Measurements from ENCODE around the gene FBXW12.

GRCh38 chr3:48429317-48429959 lies 57.4 kb downstream of the FBXW12 start:
- TF ChIP-seq, protein P1, sequence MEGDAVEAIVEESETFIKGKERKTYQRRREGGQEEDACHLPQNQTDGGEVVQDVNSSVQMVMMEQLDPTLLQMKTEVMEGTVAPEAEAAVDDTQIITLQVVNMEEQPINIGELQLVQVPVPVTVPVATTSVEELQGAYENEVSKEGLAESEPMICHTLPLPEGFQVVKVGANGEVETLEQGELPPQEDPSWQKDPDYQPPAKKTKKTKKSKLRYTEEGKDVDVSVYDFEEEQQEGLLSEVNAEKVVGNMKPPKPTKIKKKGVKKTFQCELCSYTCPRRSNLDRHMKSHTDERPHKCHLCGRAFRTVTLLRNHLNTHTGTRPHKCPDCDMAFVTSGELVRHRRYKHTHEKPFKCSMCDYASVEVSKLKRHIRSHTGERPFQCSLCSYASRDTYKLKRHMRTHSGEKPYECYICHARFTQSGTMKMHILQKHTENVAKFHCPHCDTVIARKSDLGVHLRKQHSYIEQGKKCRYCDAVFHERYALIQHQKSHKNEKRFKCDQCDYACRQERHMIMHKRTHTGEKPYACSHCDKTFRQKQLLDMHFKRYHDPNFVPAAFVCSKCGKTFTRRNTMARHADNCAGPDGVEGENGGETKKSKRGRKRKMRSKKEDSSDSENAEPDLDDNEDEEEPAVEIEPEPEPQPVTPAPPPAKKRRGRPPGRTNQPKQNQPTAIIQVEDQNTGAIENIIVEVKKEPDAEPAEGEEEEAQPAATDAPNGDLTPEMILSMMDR (IDR thresholded peaks at IDR 0.05; ENCODE audit: low read depth, low read length): no peak
- TF ChIP-seq POLR2A (IDR thresholded peaks at IDR 0.05; ENCODE audit: extremely low read depth, insufficient read length) (no peak), MAX (IDR thresholded peaks at IDR 0.05; ENCODE audit: low read depth, low read length) (no peak)
